ENCODE results near the gene HERPUD2.
"Not testable (repeated sequence)": the region's sequence is repeated elsewhere in the genome, so short reads cannot be mapped to it uniquely, and the experiment has no call there.

HERPUD2 gene

GRCh38 chr7:35712563-35713226 lies 17.8 kb upstream of the HERPUD2 start:
- DNase-seq = no peak

GRCh38 chr7:35707422-35707821 lies 12.5 kb upstream of the HERPUD2 start:
- DNase-seq = no peak

GRCh38 chr7:35705932-35706461 lies 11.1 kb upstream of the HERPUD2 start:
- DNase-seq = no peak

- no peak for DNase-seq
These were observed 9.3 kb upstream of the HERPUD2 start for GRCh38 chr7:35704261-35704660.

- no peak for DNase-seq
These were observed 7.6 kb upstream of the HERPUD2 start for GRCh38 chr7:35702541-35702940.

- DNase-seq = no peak
These were observed 6.5 kb upstream of the HERPUD2 start for GRCh38 chr7:35701287-35701900.

- DNase-seq = no peak
These were observed 5.9 kb upstream of the HERPUD2 start for GRCh38 chr7:35700865-35701264.

- DNase-seq = no peak
These were observed 5.4 kb upstream of the HERPUD2 start for GRCh38 chr7:35700333-35700732.

- no peak for DNase-seq
These were observed 4.9 kb upstream of the HERPUD2 start for GRCh38 chr7:35699796-35700305.

GRCh38 chr7:35698382-35698781 lies 3.4 kb upstream of the HERPUD2 start:
- not testable (repeated sequence) for DNase-seq

GRCh38 chr7:35697414-35698175 lies 2.7 kb upstream of the HERPUD2 start:
- DNase-seq = no peak

- no peak for DNase-seq
These were observed 1.1 kb upstream of the HERPUD2 start for GRCh38 chr7:35695987-35696386.

GRCh38 chr7:35695473-35695850 lies 527 bp upstream of the HERPUD2 start:
- DNase-seq = no peak

GRCh38 chr7:35694161-35694783 lies 663 bp downstream of the HERPUD2 start:
- DNase-seq = no peak

GRCh38 chr7:35691827-35692307 lies 3.1 kb downstream of the HERPUD2 start:
- DNase-seq = no peak

- no peak for DNase-seq
These were observed 3.6 kb downstream of the HERPUD2 start for GRCh38 chr7:35691366-35691765.

- not testable (repeated sequence) for DNase-seq
These were observed 4.3 kb downstream of the HERPUD2 start for GRCh38 chr7:35690614-35691013.

- DNase-seq = no peak
These were observed 9.2 kb downstream of the HERPUD2 start for GRCh38 chr7:35685781-35686180.

- DNase-seq = no peak
These were observed 13.5 kb downstream of the HERPUD2 start for GRCh38 chr7:35681231-35682029.

- no peak for DNase-seq
These were observed 14.4 kb downstream of the HERPUD2 start for GRCh38 chr7:35680403-35681013.

GRCh38 chr7:35677582-35678356 lies 17.2 kb downstream of the HERPUD2 start:
- no peak for DNase-seq
